ENCODE data around the gene GRK5.

- TF ChIP-seq BHLHE40 (IDR thresholded peaks at IDR 0.05; ENCODE audit: borderline replicate concordance) = no peak
- TF ChIP-seq SP1 (IDR thresholded peaks at IDR 0.05) = no peak
- TF ChIP-seq ARNT (IDR thresholded peaks at IDR 0.05) = no peak
- TF ChIP-seq PKNOX1 (IDR thresholded peaks at IDR 0.05) = no peak
- no peak for TF ChIP-seq CTBP1 (IDR thresholded peaks at IDR 0.05; ENCODE audit: borderline replicate concordance)
- TF ChIP-seq SUZ12 (IDR thresholded peaks at IDR 0.05) = no peak
Measured at GRCh38 chr10:119292968-119293760, 85.8 kb downstream of the GRK5 start.

Data from HEK293T (cell line).